ENCODE results near the gene CRLF1.
"Not testable (repeated sequence)": the region's sequence is repeated elsewhere in the genome, so short reads cannot be mapped to it uniquely, and the experiment has no call there.

The CRLF1 gene

GRCh38 chr19:18592732-18593131, 13.9 kb downstream of the CRLF1 start:
- not testable (repeated sequence) for DNase-seq (ENCODE audit: low spot score)

- no peak for DNase-seq (ENCODE audit: low spot score)
These were observed 14.7 kb downstream of the CRLF1 start for GRCh38 chr19:18591735-18592385.

- DNase-seq (ENCODE audit: low spot score) = no peak
These were observed 16.0 kb downstream of the CRLF1 start for GRCh38 chr19:18590273-18591272.

DNA sequence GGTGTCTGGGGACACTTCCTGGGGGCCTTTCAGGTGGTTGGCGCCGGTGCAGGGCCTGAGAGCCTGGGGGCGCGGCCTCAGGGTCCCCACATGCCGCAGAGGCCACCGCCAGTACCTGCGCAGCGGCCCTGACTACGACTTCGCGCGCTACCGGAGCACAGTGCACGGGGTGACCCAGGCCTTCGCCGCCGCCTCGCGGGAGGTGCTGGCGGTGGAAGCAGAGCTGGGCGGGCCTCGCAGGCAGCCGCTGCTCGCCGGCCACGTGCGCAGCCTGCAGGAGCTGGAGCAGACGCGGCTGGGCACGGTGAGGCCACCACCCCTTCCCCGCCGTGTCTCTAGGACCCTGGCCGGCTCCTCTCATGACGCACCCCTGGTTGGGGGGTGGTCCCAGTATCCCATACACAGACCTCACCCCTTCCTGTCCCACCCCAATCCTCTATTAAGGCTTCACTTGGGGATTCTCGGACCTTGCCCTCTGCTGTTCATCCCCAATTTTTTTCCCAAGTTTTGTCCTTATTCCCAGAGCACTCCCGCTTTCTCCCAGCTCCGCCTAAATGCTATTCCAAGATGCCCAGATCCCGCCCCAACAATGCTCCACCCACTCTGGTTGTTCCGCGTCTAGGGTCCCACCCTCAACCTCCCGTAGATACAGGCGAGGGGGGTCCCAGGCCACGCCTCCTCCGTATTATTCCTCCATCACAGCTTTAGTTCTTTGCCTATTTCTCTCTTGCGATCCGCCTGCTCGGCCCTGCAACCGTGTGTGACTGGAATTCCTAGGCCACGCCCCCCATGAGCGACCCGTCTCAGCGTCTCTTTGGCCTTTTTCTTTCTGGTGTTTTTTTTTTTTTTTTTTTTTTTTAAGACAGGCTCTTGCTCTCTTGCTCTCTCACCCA, 17.0 kb downstream of the CRLF1 start:
- DNase-seq (ENCODE audit: low spot score) = peak; percentile 66

- DNase-seq (ENCODE audit: low spot score) = peak; percentile 91
These were observed 17.8 kb downstream of the CRLF1 start, which contains the start of gene REX1BD for GRCh38 chr19:18588611-18589379. REX1BD (plus strand) TSS chr19:18588798; CDS start chr19:18588802, 4 bp downstream.

DNA sequence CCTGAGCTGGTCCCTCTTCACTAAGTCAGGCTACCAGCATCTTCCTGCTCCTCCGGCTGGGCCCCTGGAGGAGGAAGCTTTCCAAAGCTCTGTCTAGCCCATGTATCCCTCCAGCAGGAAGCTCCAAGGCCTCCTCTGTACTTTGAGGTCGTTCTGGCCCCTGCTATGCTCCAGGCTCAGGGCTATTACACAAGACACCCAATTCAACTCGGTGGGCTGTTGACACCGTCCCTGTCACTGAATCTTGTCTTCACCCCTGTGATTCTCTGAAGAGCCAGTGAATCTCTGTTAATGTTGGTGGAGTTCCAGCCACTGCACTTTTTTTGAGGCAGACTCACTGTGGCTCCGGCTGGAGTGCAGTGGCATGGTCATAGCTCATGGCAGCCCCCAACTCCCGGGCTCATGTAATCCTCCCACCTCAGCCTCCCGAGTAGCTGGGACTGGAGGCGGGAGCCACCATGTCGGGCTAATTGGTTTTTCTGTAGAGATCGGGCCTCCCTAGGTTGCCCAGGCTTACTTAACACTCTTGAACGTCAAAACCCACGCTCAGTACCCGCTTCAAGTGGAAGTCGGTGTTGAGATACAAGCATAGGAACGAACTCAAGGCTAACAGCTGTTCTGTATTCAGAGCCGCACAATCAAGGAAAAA, 18.5 kb downstream of the CRLF1 start:
- DNase-seq (ENCODE audit: low spot score) = no peak

DNA sequence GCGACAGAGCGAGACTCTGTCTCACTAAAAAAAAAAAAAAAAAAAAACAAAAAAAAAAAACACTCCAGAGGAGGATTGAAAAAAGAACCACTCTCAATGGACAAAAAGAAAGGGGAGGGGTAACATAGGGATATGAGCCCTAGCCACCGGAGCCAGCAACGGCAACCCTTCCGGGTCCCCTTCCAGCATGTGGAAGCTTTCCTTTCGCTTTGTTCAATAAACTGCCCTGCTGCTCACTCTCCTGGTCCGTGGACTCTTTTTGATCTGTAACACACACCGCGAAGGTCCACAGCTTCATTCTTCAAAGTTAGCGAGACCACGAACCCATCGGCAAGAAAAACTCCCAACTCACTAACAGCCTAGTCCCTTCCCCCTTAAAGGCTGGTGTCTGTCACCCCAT, 19.0 kb downstream of the CRLF1 start:
- DNase-seq (ENCODE audit: low spot score) = no peak

DNA sequence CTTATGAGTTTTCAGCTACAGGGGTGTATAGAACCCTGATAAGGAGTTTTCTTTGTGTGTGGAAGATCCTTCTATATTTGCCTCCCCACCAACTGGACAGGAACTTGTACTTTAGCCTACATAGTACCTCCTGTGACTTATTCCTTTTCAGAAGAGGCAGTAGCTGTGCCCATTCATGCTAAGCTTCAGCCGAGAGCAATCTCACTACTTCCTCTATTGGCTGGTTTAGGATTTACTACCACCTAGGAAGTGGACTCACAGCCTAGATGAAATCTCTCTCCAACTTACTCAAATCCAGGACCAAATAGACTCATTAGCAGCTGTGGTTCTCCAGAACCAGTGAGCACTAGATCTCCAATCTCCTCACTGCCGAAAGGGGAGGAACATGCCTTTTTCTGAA, 20.3 kb downstream of the CRLF1 start:
- DNase-seq (ENCODE audit: low spot score) = no peak

- no peak for DNase-seq (ENCODE audit: low spot score)
These were observed 26.3 kb downstream of the CRLF1 start for GRCh38 chr19:18580311-18580710.

DNA sequence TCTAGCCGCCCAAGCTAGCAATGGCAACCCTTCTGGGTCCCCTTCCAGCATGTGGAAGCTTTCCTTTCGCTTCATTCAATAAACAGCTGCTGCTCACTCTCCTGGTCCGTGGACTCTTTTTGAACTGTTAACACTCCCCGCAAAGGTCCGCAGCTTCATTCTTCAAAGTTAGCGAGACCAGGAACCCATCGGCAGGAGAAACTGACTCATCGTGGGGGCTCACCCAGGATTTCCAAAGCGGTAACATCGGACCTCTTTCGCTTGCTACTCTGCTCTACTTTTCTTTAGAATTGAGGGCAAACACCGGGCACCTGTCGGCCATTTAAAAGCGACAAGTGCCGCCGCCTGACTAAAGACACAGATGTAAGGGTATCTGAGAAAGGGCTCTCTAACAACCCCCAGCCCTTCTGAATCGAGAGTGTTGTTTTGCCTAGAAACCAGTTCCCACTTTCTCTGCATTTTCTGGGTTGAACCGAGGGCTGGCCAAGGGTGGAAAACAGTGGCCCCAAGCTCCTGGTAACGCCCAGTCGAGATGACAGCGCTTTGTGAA, 29.2 kb downstream of the CRLF1 start:
- DNase-seq (ENCODE audit: low spot score) = no peak

DNA sequence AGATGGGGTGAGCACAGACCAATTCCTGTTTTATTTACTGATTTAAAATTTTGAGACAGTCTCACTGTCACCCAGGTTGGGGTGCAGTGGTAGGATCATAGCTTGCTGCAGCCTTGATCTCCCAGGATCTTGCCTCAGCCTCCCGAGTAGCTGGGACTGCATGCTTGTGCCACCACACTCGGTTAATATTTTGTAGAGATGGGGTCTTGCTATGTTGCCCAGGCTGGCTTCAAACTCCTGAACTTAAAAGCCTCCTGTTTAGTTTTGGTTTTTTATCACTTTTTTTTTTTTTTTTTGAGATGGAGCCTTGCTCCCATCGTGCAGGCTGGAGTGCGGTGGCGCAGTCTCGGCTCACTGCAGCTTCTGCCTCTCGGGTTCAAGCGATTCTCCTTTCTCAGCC, 30.2 kb downstream of the CRLF1 start:
- no peak for DNase-seq (ENCODE audit: low spot score)

DNA sequence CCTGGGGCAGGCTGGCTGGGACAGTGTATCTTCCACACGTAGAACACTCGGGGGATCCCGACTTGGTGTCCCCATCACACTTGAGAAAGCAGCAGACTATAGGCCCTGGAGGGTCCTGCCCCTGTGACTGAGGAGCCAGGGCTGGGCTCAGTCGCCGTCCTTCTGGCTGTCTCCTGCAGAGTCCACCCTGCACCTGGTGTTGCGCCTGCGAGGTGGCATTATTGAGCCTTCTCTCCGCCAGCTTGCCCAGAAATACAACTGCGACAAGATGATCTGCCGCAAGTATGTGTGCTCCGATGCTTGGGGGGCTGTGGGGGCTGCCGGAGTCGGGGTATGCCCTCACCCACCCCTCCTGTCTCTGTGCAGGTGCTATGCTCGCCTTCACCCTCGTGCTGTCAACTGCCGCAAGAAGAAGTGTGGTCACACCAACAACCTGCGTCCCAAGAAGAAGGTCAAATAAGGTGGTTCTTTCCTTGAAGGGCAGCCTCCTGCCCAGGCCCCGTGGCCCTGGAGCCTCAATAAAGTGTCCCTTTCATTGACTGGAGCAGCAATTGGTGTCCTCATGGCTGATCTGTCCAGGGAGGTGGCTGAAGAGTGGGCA, 31.8 kb downstream of the CRLF1 start:
- DNase-seq (ENCODE audit: low spot score) = no peak

DNA sequence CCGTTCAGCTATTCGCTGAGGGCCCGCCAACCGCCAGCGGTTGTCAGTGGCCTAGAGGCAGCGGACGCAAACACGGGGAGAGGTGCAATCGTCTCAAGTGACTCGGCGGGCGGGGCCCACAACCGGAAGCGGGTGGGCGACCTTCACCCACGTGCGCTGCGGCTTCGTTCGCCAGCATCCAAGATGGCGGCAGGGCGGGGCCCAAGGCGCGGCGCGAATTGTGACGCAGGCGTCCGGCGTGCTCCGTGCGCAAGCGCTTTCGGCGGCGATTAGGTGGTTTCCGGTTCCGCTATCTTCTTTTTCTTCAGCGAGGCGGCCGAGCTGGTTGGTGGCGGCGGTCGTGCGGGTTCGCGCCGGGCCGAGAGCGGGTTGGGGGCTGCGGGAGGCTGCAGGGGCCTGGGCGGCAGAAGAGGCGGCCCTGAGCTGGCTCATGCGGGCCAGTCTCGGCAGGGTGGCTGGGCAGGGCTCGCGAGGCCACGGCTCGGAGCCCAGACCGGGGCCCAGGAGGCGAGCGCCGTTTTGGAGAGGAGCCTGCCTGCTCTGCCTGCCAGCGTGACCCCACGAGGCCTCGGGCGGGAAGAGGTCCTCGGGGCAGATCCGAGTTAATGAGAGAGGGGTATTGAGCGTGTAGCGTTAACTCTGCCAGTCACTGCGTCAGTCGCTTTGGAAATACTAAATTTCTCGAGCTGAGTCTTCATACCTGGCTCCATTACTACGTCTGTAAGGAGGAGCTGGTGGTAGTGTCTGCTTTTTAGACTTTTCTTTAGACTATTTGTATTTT, 34.8 kb downstream of the CRLF1 start, which contains the start of gene UBA52:
UBA52 (plus strand) TSS at position 294 of the 781 bp plus-strand sequence. CDS start 1,444 bp downstream, outside the sequence.
- peak; percentile 98 for DNase-seq (ENCODE audit: low spot score)

GRCh38 chr19:18568367-18568766, 38.2 kb downstream of the CRLF1 start:
- DNase-seq (ENCODE audit: low spot score) = no peak

- DNase-seq (ENCODE audit: low spot score) = no peak
These were observed 39.6 kb downstream of the CRLF1 start for GRCh38 chr19:18566953-18567352.

GRCh38 chr19:18562086-18562485, 44.5 kb downstream of the CRLF1 start:
- no peak for DNase-seq (ENCODE audit: low spot score)

DNA sequence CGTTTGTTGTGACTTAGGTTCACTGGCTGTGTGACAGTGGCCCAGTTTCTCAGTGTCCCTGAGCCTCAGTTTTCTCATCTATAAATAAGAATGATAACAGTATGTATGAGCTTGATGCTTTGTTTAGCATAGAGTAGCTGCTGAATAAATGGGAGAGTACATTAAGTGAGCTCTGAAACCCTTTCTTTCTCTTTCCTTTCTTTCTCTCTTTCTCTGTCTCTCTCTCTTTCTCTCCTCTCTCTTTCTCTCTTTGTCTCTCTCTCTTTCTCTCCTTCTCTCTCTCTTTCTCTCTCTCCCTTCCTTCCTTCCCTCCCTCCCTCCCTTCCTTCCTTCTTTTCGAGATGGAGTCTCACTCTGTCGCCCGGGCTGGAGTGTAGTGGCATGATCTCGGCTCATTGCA, 46.9 kb downstream of the CRLF1 start:
- DNase-seq (ENCODE audit: low spot score) = no peak

DNA sequence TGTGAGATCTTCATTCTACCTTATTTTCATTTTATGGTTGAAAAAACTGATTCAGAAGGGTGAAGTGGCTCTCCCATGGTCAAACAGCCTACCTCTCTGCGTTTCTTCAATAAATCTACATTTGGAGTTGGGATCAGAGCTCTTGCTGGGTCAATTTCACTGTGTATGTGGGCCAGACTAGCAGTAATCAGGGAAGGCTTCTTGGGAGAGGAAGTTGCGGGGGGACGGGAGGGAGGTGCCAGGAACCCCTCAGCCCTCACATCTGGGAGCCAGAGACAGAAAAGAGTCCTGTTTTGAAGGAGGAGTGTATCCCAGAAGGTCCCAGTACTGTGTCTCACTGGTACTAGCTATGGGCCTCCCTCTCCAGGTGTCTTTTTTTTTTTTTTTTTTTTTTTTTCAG, 48.0 kb downstream of the CRLF1 start:
- no peak for DNase-seq (ENCODE audit: low spot score)

- no peak for DNase-seq (ENCODE audit: low spot score)
These were observed 48.4 kb downstream of the CRLF1 start for GRCh38 chr19:18558202-18558555.
